Measurements from ENCODE around the gene GLRB.
"Not testable (repeated sequence)": the region's sequence is repeated elsewhere in the genome, so short reads cannot be mapped to it uniquely, and the experiment has no call there.

The GLRB gene

GRCh38 chr4:157165935-157166610 is 90.1 kb downstream of the GLRB start:
- no peak overlapping the region for H3K9ac ChIP-seq (ENCODE audit: low read length)
- no peaks in the 10 kb centered on the region for H3F3A ChIP-seq (ENCODE audit: insufficient read depth)
- H3K9me2 ChIP-seq (replicated peaks; ENCODE audit: insufficient read depth, low read length): no peaks in the 10 kb centered on the region
- no peaks in the 10 kb centered on the region for H3K27me3 ChIP-seq (ENCODE audit: low read length)
- H3K79me2 ChIP-seq (ENCODE audit: insufficient read depth, low read length): no peaks in the 10 kb centered on the region
- H3K4me2 ChIP-seq (ENCODE audit: low read depth, low read length, poor library complexity, severe bottlenecking): no peak overlapping the region
- no peak overlapping the region for H3K4me3 ChIP-seq (ENCODE audit: insufficient read depth, low read length, poor library complexity, severe bottlenecking)
- H2AFZ ChIP-seq (ENCODE audit: low read depth, low read length, severe bottlenecking): no peak overlapping the region
- H4K20me1 ChIP-seq (ENCODE audit: low read depth, low read length): no peaks in the 10 kb centered on the region
- H3K27ac ChIP-seq (ENCODE audit: low read depth, low read length): no peak overlapping the region
- TF ChIP-seq EZH2phosphoT487 (conservative IDR thresholded peaks at IDR 0.05; ENCODE audit: low read length): no peak
- TF ChIP-seq CTCF (IDR thresholded peaks at IDR 0.05; ENCODE audit: insufficient read depth, low read length, poor library complexity, severe bottlenecking): no peak
- H3K9me3 ChIP-seq (ENCODE audit: insufficient read depth, low read length): no peaks in the 10 kb centered on the region
- no peaks in the 10 kb centered on the region for H3K36me3 ChIP-seq (ENCODE audit: low read length)

GRCh38 chr4:157170321-157170720 is 94.4 kb downstream of the GLRB start:
- no peak overlapping the region for H3K9ac ChIP-seq (ENCODE audit: low read length)
- no peaks in the 10 kb centered on the region for H3K9me3 ChIP-seq (ENCODE audit: insufficient read depth, low read length)
- H4K20me1 ChIP-seq (ENCODE audit: low read depth, low read length): no peaks in the 10 kb centered on the region

GRCh38 chr4:157172011-157172410 is 96.1 kb downstream of the GLRB start:
- H3K36me3 ChIP-seq (ENCODE audit: low read length): no peaks in the 10 kb centered on the region
- no peaks in the 10 kb centered on the region for H3K9me3 ChIP-seq (ENCODE audit: insufficient read depth, low read length)
- H3K4me2 ChIP-seq (ENCODE audit: low read depth, low read length, poor library complexity, severe bottlenecking): no peak overlapping the region
- H3K9me2 ChIP-seq (replicated peaks; ENCODE audit: insufficient read depth, low read length): no peaks in the 10 kb centered on the region
- no peaks in the 10 kb centered on the region for H4K20me1 ChIP-seq (ENCODE audit: low read depth, low read length)
- TF ChIP-seq CTCF (IDR thresholded peaks at IDR 0.05; ENCODE audit: insufficient read depth, low read length, poor library complexity, severe bottlenecking) (no peak), EZH2phosphoT487 (conservative IDR thresholded peaks at IDR 0.05; ENCODE audit: low read length) (no peak)
- no peaks in the 10 kb centered on the region for H3K79me2 ChIP-seq (ENCODE audit: insufficient read depth, low read length)
- H3K27ac ChIP-seq (ENCODE audit: low read depth, low read length): no peak overlapping the region
- no peaks in the 10 kb centered on the region for H3K27me3 ChIP-seq (ENCODE audit: low read length)
- H3F3A ChIP-seq (ENCODE audit: insufficient read depth): no peaks in the 10 kb centered on the region
- H3K9ac ChIP-seq (ENCODE audit: low read length): no peak overlapping the region
- H2AFZ ChIP-seq (ENCODE audit: low read depth, low read length, severe bottlenecking): no peak overlapping the region
- no peak overlapping the region for H3K4me3 ChIP-seq (ENCODE audit: insufficient read depth, low read length, poor library complexity, severe bottlenecking)

More at GRCh38 chr4:157170321-157170720, 94.4 kb downstream of the GLRB start:
- Histone ChIP-seq H3F3A (ENCODE audit: insufficient read depth) (no peaks in the 10 kb centered on the region), H3K79me2 (ENCODE audit: insufficient read depth, low read length) (no peaks in the 10 kb centered on the region), H3K27me3 (ENCODE audit: low read length) (no peaks in the 10 kb centered on the region), H2AFZ (ENCODE audit: low read depth, low read length, severe bottlenecking) (no peak overlapping the region), H3K27ac (ENCODE audit: low read depth, low read length) (no peak overlapping the region), H3K9me2 (replicated peaks; ENCODE audit: insufficient read depth, low read length) (no peaks in the 10 kb centered on the region), H3K4me3 (ENCODE audit: insufficient read depth, low read length, poor library complexity, severe bottlenecking) (no peak overlapping the region), H3K4me2 (ENCODE audit: low read depth, low read length, poor library complexity, severe bottlenecking) (no peak overlapping the region), H3K36me3 (ENCODE audit: low read length) (no peaks in the 10 kb centered on the region)
- no peak for TF ChIP-seq CTCF (IDR thresholded peaks at IDR 0.05; ENCODE audit: insufficient read depth, low read length, poor library complexity, severe bottlenecking)
- no peak for TF ChIP-seq EZH2phosphoT487 (conservative IDR thresholded peaks at IDR 0.05; ENCODE audit: low read length)

GRCh38 chr4:157180268-157180667 is 104.3 kb downstream of the GLRB start:
- H3F3A ChIP-seq (ENCODE audit: insufficient read depth); H3K4me3 ChIP-seq (ENCODE audit: insufficient read depth, low read length, poor library complexity, severe bottlenecking); H3K9ac ChIP-seq (ENCODE audit: low read length); H3K79me2 ChIP-seq (ENCODE audit: insufficient read depth, low read length); H3K36me3 ChIP-seq (ENCODE audit: low read length); H3K9me2 ChIP-seq (replicated peaks; ENCODE audit: insufficient read depth, low read length); H2AFZ ChIP-seq (ENCODE audit: low read depth, low read length, severe bottlenecking); H3K9me3 ChIP-seq (ENCODE audit: insufficient read depth, low read length); H3K27ac ChIP-seq (ENCODE audit: low read depth, low read length); H3K27me3 ChIP-seq (ENCODE audit: low read length); H4K20me1 ChIP-seq (ENCODE audit: low read depth, low read length); H3K4me2 ChIP-seq (ENCODE audit: low read depth, low read length, poor library complexity, severe bottlenecking): not testable (repeated sequence)
